GM21576 (cell line): Measurements from ENCODE around the gene REPS1.

Source experiments
- ATAC-seq: cut with Tn5 transposase; IDR thresholded peaks from one replicate; pipeline ENCODE4 v1.9.1; 2021; ENCODE audit warnings: mild to moderate bottlenecking, moderate library complexity; ENCODE audit not compliant: unreplicated experiment

The REPS1 gene

GRCh38 chr6:138864343-138864890 lies 123.6 kb downstream of the REPS1 start:
- ATAC-seq: no peak

GRCh38 chr6:138863321-138863720 lies 124.7 kb downstream of the REPS1 start:
- ATAC-seq: no peak

DNA sequence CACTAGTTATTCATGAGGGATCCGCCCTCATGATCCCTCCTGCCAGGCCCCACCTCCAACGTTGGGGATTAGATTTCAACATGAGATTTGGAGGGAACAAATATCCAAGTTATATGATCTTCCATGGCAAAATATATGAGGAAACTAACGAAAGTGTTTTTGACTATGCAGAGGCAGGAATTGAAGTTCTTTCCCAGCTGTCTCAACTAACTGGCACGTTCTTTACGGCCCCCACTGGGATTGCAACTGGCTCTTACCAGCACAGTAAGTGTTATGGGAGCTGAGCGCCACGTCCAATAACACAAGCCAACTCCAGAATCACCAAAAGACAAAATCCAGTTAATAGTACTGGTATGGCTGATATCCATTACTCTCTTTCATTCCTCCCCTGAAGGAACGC lies 125.6 kb downstream of the REPS1 start:
- ATAC-seq: no peak

- ATAC-seq: no peak
These were observed 130.3 kb downstream of the REPS1 start for GRCh38 chr6:138857775-138858174.

DNA sequence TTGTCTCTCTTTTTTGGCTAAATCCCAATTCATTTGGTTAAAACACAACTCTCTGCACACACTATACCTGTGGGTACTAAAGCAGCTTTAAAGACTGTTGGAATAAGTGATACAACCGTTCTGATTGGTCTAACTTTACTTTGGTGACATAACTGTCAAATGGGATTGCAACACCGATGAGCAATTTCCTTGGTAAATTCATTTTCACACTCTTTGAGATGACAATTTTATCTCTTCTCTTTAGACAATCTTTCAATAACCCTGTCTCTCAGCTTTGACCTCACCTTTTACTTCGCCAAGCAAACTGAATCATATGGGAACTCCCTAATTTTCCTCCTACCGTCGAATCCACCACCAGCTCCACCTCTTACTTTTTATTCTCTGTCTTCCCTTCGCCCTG lies 131.4 kb downstream of the REPS1 start:
- no peak for ATAC-seq
